Stimulated activated CD4-positive, alpha-beta T cell treated with anti-CD3 and anti-CD28 coated beads, Interleukin-1b, Interleukin-23, amount 100 ng/mL, for 4 hours (primary cell): ENCODE data around the gene ASXL1.
"Not testable (repeated sequence)": the region's sequence is repeated elsewhere in the genome, so short reads cannot be mapped to it uniquely, and the experiment has no call there.

Experiments
- DNase-seq, 2 donors: peaks; one replicate each; pipeline ENCODE4 v3.0.0-alpha.2; 2020; ENCODE audit warnings: low read depth in 2 of 2

The ASXL1 gene

DNA sequence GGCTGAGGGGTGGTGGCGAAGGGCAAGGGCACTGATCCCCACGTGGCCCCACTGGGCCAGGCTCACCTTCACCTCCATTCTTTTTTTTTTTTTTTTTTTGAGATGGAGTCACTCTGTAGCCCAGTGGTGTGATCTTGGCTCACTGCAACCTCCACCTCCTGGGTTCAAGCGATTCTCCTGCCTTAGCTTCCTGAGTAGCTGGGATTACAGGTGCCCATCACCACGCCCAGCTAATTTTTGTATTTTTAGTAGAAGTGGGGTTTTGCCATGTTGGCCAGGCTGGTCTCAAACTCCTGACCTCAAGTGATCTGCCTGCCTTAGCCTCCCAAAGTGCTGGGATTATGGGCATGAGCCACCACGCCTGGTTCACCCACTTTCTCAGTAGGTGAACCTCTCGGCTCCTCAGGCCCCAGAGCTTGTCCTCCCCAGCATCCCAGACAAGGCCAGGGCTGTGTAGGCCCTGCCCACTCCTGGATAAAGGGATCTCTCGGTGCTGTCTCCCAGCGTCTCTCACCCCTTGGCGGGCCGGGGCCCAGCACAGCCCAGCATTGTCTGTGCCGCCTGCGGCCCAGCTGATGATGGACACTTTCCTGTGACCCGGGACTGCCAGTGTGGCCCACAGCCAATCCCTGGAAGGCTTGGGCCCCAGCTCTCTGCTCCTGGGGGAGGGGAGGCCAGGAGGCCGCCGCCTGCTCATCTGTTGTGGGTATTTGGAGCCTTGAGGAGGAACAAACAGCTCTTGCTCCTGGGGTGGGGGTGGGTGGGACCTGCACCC is 108.0 kb downstream of the ASXL1 start:
- DNase-seq = not testable (repeated sequence)

DNA sequence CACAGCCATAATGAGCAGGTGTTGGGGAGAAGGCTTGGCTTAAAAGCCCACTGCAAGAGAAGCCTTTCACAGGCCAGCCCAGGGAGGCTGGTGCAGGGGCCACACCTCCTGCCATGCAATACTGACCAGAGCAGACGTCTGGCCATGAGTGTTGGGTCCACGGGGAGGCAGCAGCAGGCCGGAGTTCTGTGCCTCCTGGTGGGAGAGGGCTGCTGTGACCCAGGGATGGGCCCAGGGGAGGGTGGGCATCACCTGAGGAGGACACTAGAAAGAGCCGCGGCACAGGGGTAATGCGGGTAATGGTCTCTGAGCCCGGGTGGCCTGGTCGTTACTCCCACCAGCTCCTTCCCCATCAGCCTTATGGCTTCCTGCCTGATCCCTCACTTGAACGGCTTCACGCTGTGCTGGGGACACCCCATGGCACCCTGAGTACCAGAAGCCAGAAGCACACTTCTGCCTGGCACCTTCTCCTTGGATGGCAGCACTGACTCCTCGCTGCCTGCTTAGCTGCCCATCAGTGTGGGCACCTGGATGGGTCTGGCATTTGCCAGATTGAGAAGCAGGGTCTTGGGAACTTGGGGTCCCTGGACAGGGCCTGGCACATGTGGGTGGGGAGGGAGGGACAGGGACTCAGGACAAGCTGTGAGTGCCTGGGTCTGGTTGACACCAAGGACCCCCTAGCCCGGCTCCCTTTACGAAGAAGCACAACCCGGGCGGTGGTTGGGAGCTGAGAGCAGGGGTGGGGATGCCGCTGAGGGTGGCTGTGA is 108.8 kb downstream of the ASXL1 start:
- no peak for DNase-seq

DNA sequence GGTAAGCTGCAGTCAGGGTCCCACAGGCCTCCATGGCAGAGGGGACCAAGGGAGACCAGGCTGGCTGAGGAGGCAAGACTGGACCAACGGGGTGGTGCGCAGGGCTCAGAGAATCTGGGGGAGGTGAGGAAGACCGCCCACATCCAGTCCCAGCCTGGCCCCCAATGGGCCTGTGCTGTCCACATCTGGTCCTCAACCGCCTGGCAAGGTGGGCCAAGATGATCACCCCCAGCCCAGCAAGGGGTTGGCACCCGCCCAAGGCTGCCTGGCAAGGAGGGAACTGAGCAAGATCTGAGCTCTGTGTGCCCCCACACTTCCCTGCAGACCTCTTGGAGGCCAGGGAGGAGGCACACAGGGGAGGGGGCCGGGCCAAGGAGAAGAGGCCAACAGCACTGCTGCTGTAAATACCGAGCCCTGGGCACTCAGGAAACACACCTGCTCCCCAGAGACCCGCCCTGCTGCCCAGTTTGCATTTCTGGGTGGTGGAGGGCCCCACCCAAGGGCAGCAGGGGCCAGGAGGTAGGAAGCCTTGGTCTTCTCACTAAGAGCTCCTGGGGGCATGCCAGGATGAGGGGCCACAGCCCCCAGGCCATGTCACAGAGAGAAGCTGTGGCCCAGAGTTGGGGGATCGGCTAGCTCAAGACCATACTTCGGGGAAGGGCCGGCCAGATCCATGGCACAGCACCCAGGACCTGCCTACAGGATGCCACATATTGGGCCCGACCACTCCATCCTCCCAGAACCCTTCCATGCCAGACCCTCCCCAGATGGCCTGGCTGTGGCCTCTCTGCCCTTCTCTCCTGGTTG is 109.6 kb downstream of the ASXL1 start:
- DNase-seq = no peak

DNA sequence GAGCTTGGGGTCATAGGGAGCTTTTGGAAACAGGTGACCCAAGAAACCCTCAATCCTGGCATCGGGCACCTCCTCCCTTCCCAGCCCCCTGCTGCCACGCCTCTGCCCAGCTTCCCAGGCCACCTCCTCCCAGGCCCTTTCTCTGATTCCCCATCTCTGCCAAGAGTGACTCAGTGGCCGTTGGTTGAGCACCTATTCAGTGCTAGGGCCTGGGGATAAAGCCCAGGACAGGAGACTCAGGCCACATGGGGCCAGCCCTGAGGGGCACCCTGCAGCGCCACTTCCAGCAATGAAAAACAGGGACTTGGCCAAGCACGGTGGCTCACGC is 110.1 kb downstream of the ASXL1 start:
- no peak for DNase-seq

GRCh38 chr20:32468860-32469259 is 110.7 kb downstream of the ASXL1 start:
- no peak for DNase-seq

DNA sequence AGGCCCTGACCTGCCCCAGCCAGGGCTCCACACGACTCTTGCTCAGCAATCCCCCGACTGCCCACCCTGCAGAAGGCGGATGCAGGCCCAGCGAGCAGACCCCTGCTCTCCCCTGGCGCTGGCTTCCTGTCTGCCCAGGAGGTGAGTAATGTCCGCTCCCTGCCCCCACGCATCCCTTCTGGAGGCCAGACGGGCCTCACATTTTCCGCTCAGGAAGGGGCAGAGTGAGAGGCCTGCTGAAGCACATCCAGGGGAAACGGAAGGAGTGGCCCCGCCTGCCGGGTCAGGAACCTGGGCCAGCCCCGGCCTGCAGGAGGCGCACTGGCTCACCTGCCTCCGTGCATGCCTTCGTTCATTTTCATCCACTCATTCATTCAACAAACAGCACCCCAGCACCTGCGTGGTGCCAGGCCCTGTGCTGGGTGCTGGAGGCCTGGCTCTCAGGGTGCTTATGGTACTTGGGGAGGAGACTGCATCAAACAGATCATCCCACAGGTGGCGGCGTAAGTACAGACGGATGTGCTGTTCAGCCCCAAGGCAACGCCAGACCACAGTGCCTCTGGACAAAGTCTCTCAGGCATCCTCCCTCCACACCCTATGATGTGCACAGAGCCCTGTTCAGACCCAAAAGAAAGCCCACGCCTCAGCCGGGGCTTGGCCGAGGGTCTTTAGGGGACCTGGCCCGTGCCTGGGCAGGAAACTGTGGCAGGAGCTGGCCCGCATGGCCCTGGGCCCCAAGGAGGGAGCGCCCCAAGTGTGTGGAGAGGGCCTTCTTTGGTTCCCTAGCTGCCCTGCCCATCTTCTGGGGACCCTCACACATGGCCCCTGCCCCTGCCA is 112.1 kb downstream of the ASXL1 start:
- DNase-seq = no peak

DNA sequence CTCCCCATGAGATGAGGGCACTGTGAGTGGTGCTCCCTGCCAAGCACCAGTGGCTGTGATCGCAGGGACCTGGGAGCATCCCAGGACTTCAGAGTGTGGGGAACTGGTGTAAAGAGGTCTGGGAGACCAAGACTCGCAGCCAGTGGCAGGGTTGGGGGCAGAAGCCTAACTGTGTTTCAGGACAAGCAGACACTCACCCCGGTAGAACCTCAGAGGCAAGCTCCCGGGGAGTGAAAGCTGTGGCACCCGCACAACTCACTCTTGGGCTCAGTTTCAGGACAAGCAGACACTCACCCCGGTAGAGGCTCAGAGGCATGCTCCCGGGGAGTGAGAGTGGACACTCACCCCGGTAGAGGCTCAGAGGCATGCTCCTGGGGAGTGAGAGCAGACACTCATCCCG is 112.8 kb downstream of the ASXL1 start:
- no peak for DNase-seq

- no peak for DNase-seq
Measured at GRCh38 chr20:32472581-32473207, 114.6 kb downstream of the ASXL1 start.

DNA sequence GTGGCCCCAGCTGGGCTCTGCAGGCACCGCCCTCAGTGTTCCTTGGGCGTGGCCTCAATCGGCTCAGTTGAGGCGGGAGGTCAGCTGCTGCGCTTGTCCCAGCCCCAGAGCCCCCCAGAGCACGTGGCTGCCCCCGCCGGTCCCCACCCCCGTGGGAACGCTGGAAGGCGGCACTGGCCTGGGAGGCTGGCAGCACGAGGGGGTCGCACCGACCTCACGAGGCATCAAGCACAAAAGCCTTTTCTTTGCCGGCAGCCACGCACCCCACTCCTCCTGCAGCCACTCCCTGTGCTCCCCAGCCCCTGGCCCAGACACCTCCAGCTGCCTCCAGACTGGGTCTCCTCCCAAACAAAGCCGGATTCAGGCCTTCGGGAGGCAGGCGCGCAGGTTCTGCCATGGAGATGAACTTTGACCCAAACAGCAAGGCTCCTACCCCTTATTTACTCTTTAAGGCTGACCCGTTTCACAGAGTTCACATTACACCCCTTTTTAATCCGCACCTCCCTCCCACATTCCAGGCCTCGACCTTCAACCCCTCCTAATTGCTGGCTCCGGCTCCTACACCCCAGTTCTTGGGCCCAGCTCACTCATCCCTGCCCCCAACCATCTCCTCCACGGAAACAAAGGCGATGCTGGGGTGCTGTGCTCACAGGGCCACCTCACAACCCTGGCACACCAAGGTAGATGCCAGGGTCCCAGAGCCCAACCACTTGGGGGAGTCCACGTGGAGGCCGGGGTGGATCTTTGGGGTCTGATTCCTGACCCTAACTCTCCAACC is 115.3 kb downstream of the ASXL1 start:
- no peak for DNase-seq

DNA sequence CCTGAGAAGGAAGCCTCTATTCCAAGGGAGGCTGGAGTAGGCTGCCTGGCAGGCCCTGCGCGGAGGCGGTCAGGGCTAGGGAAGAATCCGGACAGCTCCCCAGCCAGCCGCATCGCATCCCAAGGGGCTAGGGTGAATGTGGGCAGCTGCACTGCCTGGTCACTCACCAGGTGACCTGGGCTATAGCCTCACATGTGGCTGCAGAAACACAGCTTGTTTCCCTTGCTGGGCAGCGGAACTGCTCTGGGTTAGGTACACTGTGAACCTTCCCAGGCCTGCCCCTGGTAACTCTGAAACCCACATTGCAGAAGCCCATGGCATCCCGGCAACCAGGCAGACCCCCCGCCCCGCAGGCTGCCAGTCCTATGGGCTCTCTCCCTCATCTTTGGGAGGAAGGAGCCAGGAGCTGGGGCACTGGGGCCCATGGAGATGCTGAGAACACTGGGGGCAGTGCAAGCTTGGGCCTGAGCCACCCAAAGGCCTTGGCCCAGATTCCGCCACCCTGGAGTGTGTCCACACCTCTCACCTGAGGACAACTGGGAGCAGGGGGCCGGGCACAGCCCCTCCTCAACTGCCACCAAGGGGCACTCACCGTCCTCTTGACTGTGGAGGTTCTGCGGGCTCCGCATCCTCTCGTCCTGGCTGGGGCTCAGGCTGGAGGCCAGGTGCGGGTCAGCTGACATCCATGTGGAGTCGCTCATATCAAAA is 116.0 kb downstream of the ASXL1 start:
- no peak for DNase-seq

DNA sequence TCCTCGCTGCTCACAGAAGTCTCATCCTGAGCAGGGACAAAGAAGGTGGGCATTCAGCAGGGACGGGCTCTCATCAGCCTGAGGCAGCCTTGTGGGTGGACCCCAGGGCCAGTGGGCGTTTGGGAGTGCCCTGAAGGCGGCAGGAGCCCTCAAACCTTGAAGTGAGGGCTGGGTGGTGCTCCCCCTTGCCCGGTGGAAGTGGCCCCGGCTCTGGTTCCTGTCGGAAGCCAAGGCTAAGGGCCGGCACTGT is 116.5 kb downstream of the ASXL1 start:
- DNase-seq = no peak

- DNase-seq = no peak
Measured at GRCh38 chr20:32474967-32475811, 117.1 kb downstream of the ASXL1 start.

DNA sequence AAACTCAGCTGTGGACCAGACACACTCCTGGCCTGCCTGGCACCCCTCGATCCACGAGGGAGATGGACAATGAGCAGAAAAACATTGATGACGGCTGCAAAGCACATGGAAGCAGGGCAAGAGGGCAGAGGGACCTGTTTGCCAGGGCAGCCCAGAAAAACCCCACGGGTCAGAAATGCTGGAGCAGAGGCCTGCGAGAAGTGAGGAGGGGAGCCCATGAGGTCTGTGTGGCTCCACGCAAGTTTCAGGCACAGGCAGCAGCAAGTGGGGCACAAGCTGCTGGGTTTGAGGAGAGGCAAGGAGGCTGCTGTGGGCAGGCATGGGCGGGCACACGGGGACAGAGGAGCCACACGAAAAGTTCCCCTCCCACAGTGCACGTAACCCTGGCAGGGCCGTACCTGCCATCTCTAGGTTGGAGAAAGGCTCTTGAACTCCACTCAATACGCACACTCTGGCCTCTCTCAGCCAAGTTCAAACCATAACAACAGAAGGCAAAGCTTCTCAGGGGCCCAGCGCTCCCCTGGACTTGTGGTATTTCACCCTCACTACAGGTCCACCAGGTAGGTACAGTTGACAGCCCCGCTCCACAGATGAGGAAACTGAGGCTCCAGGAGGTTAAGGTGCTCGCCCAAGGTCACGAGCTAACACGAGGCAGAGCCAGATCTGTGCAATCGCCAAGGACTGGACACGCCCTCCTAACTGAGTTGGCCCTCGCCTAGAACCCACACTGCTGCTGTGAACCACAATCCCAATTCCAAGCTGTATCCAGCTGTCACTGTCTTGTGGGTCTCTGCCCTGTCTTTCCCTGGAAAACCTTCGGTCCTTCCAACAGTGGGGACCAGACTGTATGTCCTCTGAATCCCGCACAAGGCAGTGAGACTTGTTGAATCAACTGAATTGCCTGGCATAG is 118.8 kb downstream of the ASXL1 start:
- no peak for DNase-seq

DNA sequence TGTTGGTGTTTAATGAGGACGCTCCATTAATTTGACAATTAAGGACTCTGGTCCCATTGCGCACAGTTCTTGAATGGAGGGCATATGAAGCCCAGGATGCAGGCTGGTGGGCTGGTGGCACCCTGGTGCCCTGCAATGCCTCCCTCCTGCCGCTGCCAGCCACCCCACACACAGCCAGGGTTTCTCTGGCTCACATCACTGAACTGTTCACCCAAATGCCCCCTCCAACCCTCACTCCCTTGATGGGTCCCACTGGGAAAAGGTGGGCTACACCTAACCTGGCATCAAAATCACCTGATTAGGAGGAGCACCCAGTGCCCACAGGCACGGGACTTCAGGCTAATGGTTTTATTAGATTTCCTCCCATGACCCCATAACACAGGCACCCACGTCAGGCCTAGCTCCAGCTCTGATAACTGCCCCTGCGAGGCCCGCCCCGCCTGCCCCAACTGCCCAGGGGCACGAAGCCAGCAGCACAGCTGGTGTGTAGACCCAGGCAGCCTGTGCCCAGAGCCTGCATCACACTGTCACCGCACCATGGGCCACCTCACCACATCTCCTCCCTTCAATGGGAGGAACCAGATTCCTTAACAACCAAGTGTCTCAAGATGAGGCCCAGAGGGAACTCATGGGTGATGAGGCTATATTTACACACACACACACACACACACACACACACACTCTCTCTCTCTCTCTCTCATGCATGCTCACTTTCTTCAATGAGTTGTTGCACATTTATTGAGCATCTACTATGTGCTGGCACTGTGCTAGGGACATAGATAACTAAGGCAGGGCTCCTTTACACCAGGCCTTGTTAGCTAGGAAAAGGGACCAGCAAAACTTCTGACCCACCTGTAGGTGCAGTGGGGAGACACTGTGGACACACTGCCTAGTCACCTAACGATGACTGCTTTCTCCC is 119.7 kb downstream of the ASXL1 start:
- no peak for DNase-seq

DNA sequence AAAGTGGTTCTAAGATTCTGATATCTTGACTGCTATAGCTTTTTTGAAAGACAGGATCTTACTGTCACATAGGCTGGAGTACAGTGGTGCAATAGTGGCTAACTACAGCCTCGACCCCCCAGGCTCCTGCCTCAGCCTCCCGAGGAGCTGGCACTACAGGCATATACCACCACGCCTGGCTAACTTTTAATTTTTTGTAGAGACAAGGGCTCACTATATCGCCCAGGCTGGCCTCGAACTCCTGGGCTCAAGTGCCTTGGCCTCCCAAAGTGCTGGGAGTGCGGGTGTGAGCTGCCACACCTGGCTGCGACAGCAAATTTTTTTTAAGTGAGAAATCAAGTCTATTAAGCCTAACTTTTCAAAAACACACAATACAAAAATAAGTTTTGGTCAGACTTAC is 120.4 kb downstream of the ASXL1 start:
- DNase-seq = no peak

GRCh38 chr20:32479012-32479411 is 120.9 kb downstream of the ASXL1 start:
- no peak for DNase-seq

GRCh38 chr20:32479697-32480171 is 121.6 kb downstream of the ASXL1 start:
- DNase-seq = no peak
